ENCODE results near the gene CKAP2L.

DNA sequence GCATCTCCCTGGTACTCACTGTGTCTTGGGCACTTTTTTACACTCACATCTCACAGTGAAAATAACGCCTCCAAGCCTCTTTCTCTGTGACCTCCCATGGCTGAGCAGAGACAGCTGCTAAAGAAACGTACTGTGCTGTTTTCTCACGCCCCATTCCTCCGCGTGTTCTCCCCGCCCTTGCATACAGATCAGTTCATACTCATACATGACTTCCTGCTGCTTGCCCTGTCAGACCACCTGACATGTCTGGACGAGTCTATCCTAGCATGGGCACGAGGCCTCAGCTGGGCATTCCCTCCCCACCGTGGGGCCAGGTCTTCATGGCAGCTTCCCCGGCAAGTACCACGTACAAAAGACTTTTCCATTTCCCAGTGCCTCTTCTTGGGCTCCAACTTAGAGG lies 41.1 kb upstream of the CKAP2L start:
- TF ChIP-seq, protein P1, sequence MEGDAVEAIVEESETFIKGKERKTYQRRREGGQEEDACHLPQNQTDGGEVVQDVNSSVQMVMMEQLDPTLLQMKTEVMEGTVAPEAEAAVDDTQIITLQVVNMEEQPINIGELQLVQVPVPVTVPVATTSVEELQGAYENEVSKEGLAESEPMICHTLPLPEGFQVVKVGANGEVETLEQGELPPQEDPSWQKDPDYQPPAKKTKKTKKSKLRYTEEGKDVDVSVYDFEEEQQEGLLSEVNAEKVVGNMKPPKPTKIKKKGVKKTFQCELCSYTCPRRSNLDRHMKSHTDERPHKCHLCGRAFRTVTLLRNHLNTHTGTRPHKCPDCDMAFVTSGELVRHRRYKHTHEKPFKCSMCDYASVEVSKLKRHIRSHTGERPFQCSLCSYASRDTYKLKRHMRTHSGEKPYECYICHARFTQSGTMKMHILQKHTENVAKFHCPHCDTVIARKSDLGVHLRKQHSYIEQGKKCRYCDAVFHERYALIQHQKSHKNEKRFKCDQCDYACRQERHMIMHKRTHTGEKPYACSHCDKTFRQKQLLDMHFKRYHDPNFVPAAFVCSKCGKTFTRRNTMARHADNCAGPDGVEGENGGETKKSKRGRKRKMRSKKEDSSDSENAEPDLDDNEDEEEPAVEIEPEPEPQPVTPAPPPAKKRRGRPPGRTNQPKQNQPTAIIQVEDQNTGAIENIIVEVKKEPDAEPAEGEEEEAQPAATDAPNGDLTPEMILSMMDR (IDR thresholded peaks at IDR 0.05): no peak
- no peak for TF ChIP-seq POLR2A (IDR thresholded peaks at IDR 0.05)
- no peak for TF ChIP-seq POLR2AphosphoS5 (IDR thresholded peaks at IDR 0.05)
- no peak for TF ChIP-seq EP300 (IDR thresholded peaks at IDR 0.05)

All from suprapubic skin (tissue), 4 donors.